ENCODE data around the gene EPHA4.

DNA sequence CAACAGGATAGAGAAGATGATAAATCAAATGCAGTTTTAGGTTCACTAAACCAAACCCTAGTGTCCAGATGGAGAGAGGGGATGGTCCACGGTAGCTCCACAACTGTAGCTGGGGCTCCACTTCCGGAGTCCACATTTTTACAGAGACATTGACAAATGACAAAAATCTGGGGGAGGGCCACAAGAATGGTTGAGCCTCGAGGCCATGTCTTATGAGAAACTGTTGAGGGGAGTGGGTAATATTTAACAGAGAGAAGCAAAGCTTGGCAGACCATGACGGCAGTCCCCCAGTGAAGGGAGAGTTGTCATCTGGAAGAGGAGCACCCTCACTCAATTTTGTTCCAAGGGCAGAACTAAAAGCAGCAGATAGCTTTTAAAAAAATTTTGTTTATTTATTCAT is 17.6 kb upstream of the EPHA4 start:
- TF ChIP-seq, protein P1, sequence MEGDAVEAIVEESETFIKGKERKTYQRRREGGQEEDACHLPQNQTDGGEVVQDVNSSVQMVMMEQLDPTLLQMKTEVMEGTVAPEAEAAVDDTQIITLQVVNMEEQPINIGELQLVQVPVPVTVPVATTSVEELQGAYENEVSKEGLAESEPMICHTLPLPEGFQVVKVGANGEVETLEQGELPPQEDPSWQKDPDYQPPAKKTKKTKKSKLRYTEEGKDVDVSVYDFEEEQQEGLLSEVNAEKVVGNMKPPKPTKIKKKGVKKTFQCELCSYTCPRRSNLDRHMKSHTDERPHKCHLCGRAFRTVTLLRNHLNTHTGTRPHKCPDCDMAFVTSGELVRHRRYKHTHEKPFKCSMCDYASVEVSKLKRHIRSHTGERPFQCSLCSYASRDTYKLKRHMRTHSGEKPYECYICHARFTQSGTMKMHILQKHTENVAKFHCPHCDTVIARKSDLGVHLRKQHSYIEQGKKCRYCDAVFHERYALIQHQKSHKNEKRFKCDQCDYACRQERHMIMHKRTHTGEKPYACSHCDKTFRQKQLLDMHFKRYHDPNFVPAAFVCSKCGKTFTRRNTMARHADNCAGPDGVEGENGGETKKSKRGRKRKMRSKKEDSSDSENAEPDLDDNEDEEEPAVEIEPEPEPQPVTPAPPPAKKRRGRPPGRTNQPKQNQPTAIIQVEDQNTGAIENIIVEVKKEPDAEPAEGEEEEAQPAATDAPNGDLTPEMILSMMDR (IDR thresholded peaks at IDR 0.05) = no peak
- no peak for TF ChIP-seq EZH2 (IDR thresholded peaks at IDR 0.05; ENCODE audit: borderline replicate concordance, insufficient read depth, low read depth, low read length, poor library complexity, severe bottlenecking)
